Body of pancreas (tissue), 4 donors: ENCODE results near the gene MCCD1. TPM values are rescaled to one million over a fixed set of nuclear protein-coding genes. Genes with fewer than 3 reads are reported as not detected.

Experiments
- ATAC-seq: fragments of 150-250 bp; one replicate; pipeline ENCODE4 v1.9.1; 2016
- DNase-seq, 4 donors: peaks; one replicate each; pipeline ENCODE4 v3.0.0-alpha.2; 2019
- H3K27ac ChIP-seq, 4 donors: fragments of 200-600 bp; sonication (generic); 1 replicate in 3 of 4; 2 replicates in 1 of 4; pipeline versions ENCODE4 v1.5.1 to v1.6.1; 2016 to 2019; ENCODE audit warnings: mild to moderate bottlenecking in 1 of 4, mixed read lengths in 1 of 4, moderate library complexity in 1 of 4
- H3K27me3 ChIP-seq, 2 donors: fragments of 200-600 bp; sonication (generic); one replicate each; pipeline ENCODE4 v1.6.0; 2016; ENCODE audit warnings: mild to moderate bottlenecking in 1 of 2
- H3K36me3 ChIP-seq, 2 donors: fragments of 200-600 bp; sonication (generic); replicated peaks in 1 of 2; 2 replicates each; pipeline ENCODE4 v1.5.1; 2016; ENCODE audit warnings: low read depth in 2 of 2; ENCODE audit not compliant: insufficient read depth in 1 of 2
- H3K4me1 ChIP-seq: fragments of 200-600 bp; sonication (generic); one replicate; pipeline ENCODE4 v1.6.0; 2016
- H3K4me3 ChIP-seq, 2 donors: fragments of 200-600 bp; sonication (generic); 1 replicate in 1 of 2; 2 replicates in 1 of 2; pipeline ENCODE4 v1.5.1; 2016 to 2019
- H3K9me3 ChIP-seq, 3 donors: fragments of 200-600 bp; sonication (generic); 1 replicate in 2 of 3; 2 replicates in 1 of 3; pipeline ENCODE4 v1.5.1; 2016
- POLR2A ChIP-seq, 3 donors: fragments of 450-650 bp; IDR thresholded peaks; one replicate each; pipeline ENCODE4 v1.6.1; 2016; ENCODE audit warnings: antibody characterized with exemption in 3 of 3, mild to moderate bottlenecking in 2 of 3
- WGBS, 2 donors: methylation state at CpG; one replicate each; pipeline ENCODE4 v1.1.5; 2017; 5-methylcytosine and 5-hydroxymethylcytosine counted together
- intact Hi-C: fragments of 100-400 bp; cut with DNase I; formaldehyde crosslinking; loops from one replicate; pipeline ENCODE4 v1.15.1; 2023
- total RNA-seq, 2 donors: library from RNA; depleted of rRNA; stranded (reverse); fragments of >200 nt; gene quantifications; one replicate each; pipeline ENCODE4 v1.1.0, GENCODE V29; 2016
- TF ChIP-seq, protein P1 (sequence below), 7 experiments: fragments of 450-650 bp in 4 of 7; fragments of 200-600 bp in 3 of 7; sonication (generic) in 3 of 7; IDR thresholded peaks; one replicate each; pipeline ENCODE4 v1.5.1; 2016 to 2019; ENCODE audit warnings: antibody characterized with exemption in 7 of 7

MCCD1 gene
- total RNA-seq, 2 donors from 2014 or later = not detected

DNA sequence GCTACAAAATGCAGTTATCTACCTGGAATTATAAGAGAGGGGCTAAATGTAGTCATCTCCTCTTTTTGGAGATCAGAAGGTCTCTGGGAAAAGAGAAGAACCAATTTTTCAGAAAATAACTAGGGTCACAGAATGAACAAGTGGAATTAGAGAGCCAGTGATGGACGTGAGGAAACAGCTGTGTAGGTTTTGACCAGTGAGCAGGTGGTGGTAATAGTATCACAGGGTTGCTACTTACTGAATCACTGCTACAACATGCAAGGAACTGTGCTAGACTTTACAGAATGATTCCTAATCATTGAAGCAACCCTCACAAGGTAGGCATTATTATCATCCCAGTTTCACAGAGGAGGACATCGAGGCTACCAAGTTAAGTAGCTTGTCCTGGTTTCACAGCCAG, 15.9 kb downstream of the MCCD1 start:
- 59 to 61% methylated on average over 2 of the region's 2 CpGs for WGBS, 2 donors

GRCh38 chr6:31545291-31545690, 16.5 kb downstream of the MCCD1 start:
- DNase-seq = no peak
- 52 to 59% methylated on average over 6 to 7 of the region's 7 CpGs for WGBS, 2 donors
- H3K27ac ChIP-seq = no peak overlapping the region
- intact Hi-C loops = loop anchor here (5.0 kb wide), 1 partner anchor 52 kb away; no protein-coding TSS in a partner anchor
- H3K27me3 ChIP-seq = no peaks in the 10 kb centered on the region
- no peaks in the 10 kb centered on the region for H3K36me3 ChIP-seq
- H3K4me3 ChIP-seq = no peak overlapping the region
- H3K4me1 ChIP-seq = peaks cover 35% of the 10 kb centered on the region
- ATAC-seq = no peak
- no peaks in the 10 kb centered on the region for H3K9me3 ChIP-seq
- TF ChIP-seq, protein P1, sequence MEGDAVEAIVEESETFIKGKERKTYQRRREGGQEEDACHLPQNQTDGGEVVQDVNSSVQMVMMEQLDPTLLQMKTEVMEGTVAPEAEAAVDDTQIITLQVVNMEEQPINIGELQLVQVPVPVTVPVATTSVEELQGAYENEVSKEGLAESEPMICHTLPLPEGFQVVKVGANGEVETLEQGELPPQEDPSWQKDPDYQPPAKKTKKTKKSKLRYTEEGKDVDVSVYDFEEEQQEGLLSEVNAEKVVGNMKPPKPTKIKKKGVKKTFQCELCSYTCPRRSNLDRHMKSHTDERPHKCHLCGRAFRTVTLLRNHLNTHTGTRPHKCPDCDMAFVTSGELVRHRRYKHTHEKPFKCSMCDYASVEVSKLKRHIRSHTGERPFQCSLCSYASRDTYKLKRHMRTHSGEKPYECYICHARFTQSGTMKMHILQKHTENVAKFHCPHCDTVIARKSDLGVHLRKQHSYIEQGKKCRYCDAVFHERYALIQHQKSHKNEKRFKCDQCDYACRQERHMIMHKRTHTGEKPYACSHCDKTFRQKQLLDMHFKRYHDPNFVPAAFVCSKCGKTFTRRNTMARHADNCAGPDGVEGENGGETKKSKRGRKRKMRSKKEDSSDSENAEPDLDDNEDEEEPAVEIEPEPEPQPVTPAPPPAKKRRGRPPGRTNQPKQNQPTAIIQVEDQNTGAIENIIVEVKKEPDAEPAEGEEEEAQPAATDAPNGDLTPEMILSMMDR (IDR thresholded peaks at IDR 0.05) = no peak
- TF ChIP-seq POLR2A (IDR thresholded peaks at IDR 0.05) = no peak

More for the DNA sequence above, 15.9 kb downstream of the MCCD1 start:
- Histone ChIP-seq H3K36me3 (no peaks in the 10 kb centered on the region), H3K27me3 (no peaks in the 10 kb centered on the region), H3K9me3 (no peaks in the 10 kb centered on the region), H3K27ac (no peak overlapping the region), H3K4me3 (no peak overlapping the region), H3K4me1 (peaks cover 41% of the 10 kb centered on the region)
- intact Hi-C loops = loop anchor here (5.0 kb wide), 1 partner anchor 53 kb away; no protein-coding TSS in a partner anchor
- TF ChIP-seq, protein P1 (IDR thresholded peaks at IDR 0.05) = no peak
- TF ChIP-seq POLR2A (IDR thresholded peaks at IDR 0.05) = no peak
- DNase-seq (no peak), ATAC-seq (no peak)

DNA sequence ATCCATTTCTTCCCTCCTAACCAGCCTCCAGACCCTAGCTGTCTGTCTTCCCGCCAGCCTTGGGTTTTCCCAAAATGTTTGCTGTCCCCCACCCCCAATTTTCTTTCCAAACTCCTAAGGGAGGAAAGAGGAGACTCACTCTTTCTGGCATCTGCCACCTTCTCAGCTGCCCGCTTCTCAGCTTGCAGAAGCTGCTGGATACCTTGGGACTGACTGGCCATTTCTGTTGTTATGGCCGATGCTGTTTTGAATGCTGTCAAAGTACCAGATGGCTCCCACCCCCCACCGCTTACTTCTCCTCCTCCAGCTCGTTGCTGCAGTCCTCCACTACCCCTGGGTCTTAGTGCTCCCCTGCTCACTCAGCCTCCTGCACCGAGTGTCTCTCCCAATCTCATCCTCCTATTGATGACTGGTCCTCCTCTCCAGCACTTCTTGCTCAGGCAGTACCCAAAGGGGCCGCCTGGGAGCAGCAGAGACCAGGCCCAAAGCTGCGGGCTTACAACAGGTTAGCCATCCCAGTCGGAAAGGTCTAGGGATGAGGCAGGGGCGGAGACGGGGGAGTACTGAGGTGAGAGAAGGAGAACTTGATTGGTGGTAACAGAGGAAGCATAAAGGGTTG, 17.7 kb downstream of the MCCD1 start, which contains the start of gene ATP6V1G2:
TSS of gene ATP6V1G2 (minus strand) at position 270 of the 619 bp plus-strand sequence. CDS start at position 221, 49 bp downstream.
- Histone ChIP-seq H3K4me3 (peak within 1 kb of the TSS; percentile 15 to 21), H3K27me3 (no peaks in the 10 kb centered on the region), H3K27ac (peak within 1 kb of the TSS; percentile 56 to 85 (median 71)), H3K9me3 (no peaks in the 10 kb centered on the region), H3K4me1 (peaks cover 30% of the 10 kb centered on the region), H3K36me3 (peaks cover 0 to 3% of the 10 kb centered on the region in 2 donors)
- TF ChIP-seq, protein P1 (IDR thresholded peaks at IDR 0.05) = peak; percentile 94 to 98 (median 98)
- TF ChIP-seq POLR2A (IDR thresholded peaks at IDR 0.05) = no peak
- intact Hi-C loops = loop anchor here (5.0 kb wide), 1 partner anchor 51 kb away; no protein-coding TSS in a partner anchor
- 8 to 9% methylated on average over 11 of the region's 11 CpGs for WGBS, 2 donors
- peak; percentile 70 for ATAC-seq
- DNase-seq = peak; percentile 87 to 91 (median 90)

- peak within 1 kb of the TSS; percentile 15 to 21 for H3K4me3 ChIP-seq
- no peaks in the 10 kb centered on the region for H3K9me3 ChIP-seq
- intact Hi-C loops = loop anchor here (5.0 kb wide), 1 partner anchor 50 kb away; no protein-coding TSS in a partner anchor
- H3K4me1 ChIP-seq = peaks cover 30% of the 10 kb centered on the region
- H3K27ac ChIP-seq = peak within 1 kb of the TSS; percentile 56 to 85 (median 71)
- peak in 2 of 3 donors; percentile 49 to 50 for TF ChIP-seq POLR2A (IDR thresholded peaks at IDR 0.05)
- TF ChIP-seq, protein P1 (IDR thresholded peaks at IDR 0.05) = peak in 2 of 7 experiments; percentile 2 to 3
- 1% methylated on average over 24 to 25 of the region's 25 CpGs for WGBS, 2 donors
- ATAC-seq = peak; percentile 94
- peaks cover 0 to 3% of the 10 kb centered on the region in 2 donors for H3K36me3 ChIP-seq
- DNase-seq = peak; percentile 93 to 96 (median 94)
- H3K27me3 ChIP-seq = no peaks in the 10 kb centered on the region
Observed at GRCh38 chr6:31546958-31547726, 18.4 kb downstream of the MCCD1 start, which contains the start of gene NFKBIL1. NFKBIL1 (plus strand) TSS chr6:31547608; CDS start chr6:31547695, 87 bp downstream.
